ENCODE results near the gene RAB3C. TPM values are rescaled to one million over a fixed set of nuclear protein-coding genes. Genes with fewer than 3 reads are reported as not detected.

Gene RAB3C
- total RNA-seq, 1 donor: not detected

DNA sequence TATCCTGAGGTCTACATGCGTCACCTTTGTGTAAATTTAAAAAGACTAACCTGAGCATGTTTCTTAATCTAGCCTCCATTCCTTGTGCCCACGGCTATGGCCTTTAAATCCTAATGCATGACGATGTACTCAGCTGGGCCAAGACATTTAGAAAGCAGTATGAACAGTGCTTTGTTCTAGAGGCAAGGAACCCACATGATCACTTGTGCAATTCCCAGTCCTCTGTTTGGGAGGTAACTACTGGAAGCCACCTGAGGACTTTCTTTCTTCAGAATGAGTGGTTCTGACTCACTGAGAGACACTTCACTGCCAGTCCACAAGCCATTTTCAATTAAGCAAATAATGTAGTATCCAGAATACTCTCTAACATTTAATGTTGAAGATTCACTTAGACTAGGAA, 181.3 kb downstream of the RAB3C start:
- no peak overlapping the region for H3K4me3 ChIP-seq (ENCODE audit: low read depth, low read length)
- no peak for TF ChIP-seq CTCF (IDR thresholded peaks at IDR 0.05; ENCODE audit: insufficient read depth, low read length)
- DNase-seq (ENCODE audit: low read depth): no peak

- H3K4me3 ChIP-seq (ENCODE audit: low read depth, low read length): no peak overlapping the region
- no peak for TF ChIP-seq CTCF (IDR thresholded peaks at IDR 0.05; ENCODE audit: insufficient read depth, low read length)
- DNase-seq (ENCODE audit: low read depth): no peak
These were observed 182.2 kb downstream of the RAB3C start for GRCh38 chr5:58765058-58765457.

- no peak for DNase-seq (ENCODE audit: low read depth)
- H3K4me3 ChIP-seq (ENCODE audit: low read depth, low read length): no peak overlapping the region
- no peak for TF ChIP-seq CTCF (IDR thresholded peaks at IDR 0.05; ENCODE audit: insufficient read depth, low read length)
These were observed 184.2 kb downstream of the RAB3C start for GRCh38 chr5:58767104-58767503.

- DNase-seq (ENCODE audit: low read depth): no peak
- TF ChIP-seq CTCF (IDR thresholded peaks at IDR 0.05; ENCODE audit: insufficient read depth, low read length): no peak
These were observed 187.3 kb downstream of the RAB3C start for GRCh38 chr5:58770136-58770535.

GRCh38 chr5:58771796-58772195, 188.9 kb downstream of the RAB3C start:
- no peak for DNase-seq (ENCODE audit: low read depth)
- no peak for TF ChIP-seq CTCF (IDR thresholded peaks at IDR 0.05; ENCODE audit: insufficient read depth, low read length)
- no peak overlapping the region for H3K4me3 ChIP-seq (ENCODE audit: low read depth, low read length)

More at GRCh38 chr5:58770136-58770535, 187.3 kb downstream of the RAB3C start:
- no peak overlapping the region for H3K4me3 ChIP-seq (ENCODE audit: low read depth, low read length)

- TF ChIP-seq CTCF (IDR thresholded peaks at IDR 0.05; ENCODE audit: insufficient read depth, low read length): no peak
- no peak for DNase-seq (ENCODE audit: low read depth)
These were observed 191.0 kb downstream of the RAB3C start for GRCh38 chr5:58773744-58774441.

GRCh38 chr5:58774937-58775336, 192.1 kb downstream of the RAB3C start:
- DNase-seq (ENCODE audit: low read depth): no peak
- no peak for TF ChIP-seq CTCF (IDR thresholded peaks at IDR 0.05; ENCODE audit: insufficient read depth, low read length)
- no peak overlapping the region for H3K4me3 ChIP-seq (ENCODE audit: low read depth, low read length)

More at GRCh38 chr5:58773744-58774441, 191.0 kb downstream of the RAB3C start:
- no peak overlapping the region for H3K4me3 ChIP-seq (ENCODE audit: low read depth, low read length)
